Epidermal melanocyte (primary cell): ENCODE results near the gene MMAA.
"Not testable (repeated sequence)": the region's sequence is repeated elsewhere in the genome, so short reads cannot be mapped to it uniquely, and the experiment has no call there.

Experiments
- DNase-seq: peaks from one replicate; pipeline ENCODE4 v3.0.0; 2011; ENCODE audit warnings: low spot score; ENCODE audit not compliant: insufficient read length

The MMAA gene

DNA sequence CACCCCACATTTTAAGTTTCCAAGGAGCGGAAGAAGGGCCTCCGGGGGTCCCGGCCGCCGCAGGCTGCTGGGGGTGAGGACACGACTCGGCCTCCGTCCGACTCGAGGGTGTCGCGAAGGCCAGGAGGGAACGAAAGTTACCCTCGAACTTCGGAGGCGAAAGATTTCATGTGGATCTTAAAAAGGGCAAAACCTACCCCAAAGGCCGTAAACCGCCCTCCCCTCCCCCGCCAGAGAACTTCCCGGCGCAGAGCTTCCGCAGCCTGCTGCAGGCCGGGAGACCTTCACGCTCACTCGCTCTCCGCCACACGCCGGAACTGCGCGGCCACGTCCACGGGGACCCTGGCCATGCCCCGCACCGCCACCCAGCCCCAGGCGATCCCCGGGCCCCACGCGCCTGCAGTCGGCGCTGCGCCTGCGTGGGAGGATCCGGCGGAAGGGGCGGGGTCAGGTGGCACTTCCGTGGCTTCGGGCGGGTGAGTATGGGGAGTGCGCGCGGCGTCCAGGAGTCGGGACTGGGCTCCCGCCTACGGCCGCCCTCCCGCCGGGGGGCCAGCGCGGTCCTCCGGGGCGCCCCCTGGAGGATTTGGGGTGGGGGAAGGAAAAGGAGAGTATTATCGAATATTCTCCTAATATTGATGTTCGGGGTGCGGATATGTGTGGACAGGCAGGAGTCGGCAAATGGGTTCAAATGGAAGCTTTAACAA is at the start of gene MMAA:
Gene MMAA, plus strand, starts transcription at position 454 of the 707 bp plus-strand sequence. CDS start 19,755 bp downstream, outside the sequence.
- peak; percentile 90 for DNase-seq

GRCh38 chr4:145574546-145574945 is 44.6 kb upstream of the MMAA start:
- DNase-seq, result not testable (repeated sequence)

DNA sequence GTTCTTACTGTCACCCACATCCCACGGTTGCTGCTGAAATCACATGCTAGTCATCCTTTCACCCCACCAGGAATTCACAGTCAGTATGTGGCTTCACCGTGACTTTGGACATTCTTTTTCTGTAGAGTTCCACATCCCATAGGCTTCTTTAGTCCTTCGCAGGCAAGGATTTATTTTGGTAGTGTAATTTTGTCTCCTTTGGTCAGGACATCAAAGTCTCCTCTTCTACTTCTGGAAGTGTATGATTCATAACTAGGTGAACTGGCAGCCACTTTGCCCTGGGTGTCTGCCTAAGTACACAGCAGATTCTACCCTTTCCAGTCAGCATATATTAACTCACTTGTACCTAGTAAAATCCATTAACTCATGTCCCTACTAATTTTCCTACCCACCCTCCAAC is 38.3 kb upstream of the MMAA start:
- no peak for DNase-seq

GRCh38 chr4:145583191-145584055 is 35.8 kb upstream of the MMAA start:
- DNase-seq, result no peak

DNA sequence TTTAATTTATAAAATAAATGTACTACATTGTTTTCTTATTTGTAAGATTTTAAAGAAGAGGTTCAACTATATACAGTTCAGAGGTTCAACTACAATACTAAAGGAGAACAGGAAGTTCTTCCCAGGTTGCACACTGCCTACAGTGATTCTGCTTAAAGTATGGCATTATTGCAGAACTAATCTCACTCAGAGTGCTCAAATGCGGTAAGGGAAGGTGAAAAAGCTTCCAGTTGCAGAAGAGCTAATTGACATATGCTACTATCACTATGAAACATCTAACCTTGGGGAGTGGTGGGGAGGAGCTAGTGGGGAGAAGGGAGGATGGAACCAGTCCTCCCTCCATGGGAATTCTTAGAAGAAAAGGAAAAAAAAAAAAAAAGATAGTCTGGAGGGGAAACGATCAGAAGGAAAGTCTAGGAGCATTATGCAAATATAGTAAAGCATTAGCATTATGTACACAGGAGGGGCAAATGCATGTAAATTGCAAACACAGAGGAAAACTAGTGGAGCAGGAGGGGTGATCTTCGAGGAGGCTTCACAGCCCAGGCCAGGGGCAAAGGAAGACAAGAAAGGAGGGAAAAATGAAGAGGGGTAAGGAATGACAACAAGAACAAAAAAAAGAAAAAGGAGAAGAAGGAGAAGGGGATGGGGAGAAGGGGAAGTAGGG is 32.0 kb upstream of the MMAA start:
- no peak for DNase-seq

GRCh38 chr4:145589381-145589780 is 29.8 kb upstream of the MMAA start:
- not testable (repeated sequence) for DNase-seq

- DNase-seq, result no peak
Observed at GRCh38 chr4:145589916-145590702, 29.1 kb upstream of the MMAA start.

- DNase-seq, result no peak
Observed at GRCh38 chr4:145602129-145602760, 16.9 kb upstream of the MMAA start.

DNA sequence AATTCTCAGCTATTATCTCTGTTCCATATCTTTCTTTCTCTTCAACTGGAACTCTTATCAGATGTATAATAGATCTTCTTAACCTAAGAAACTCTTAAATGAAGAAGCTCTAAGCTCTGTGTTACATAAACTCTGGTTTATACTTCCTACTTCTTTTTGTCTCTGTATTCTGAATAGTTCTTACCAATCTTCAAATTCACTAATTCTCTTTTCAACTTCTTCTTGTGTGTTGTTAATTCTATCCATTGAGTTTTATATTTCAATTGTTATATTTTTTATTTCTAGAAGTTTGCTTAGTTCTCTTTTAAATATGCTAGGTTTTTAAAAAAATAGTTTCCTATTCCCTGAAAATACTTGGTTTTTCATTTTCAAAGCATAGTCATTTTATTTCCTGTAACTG is 13.2 kb upstream of the MMAA start:
- DNase-seq, result no peak

DNA sequence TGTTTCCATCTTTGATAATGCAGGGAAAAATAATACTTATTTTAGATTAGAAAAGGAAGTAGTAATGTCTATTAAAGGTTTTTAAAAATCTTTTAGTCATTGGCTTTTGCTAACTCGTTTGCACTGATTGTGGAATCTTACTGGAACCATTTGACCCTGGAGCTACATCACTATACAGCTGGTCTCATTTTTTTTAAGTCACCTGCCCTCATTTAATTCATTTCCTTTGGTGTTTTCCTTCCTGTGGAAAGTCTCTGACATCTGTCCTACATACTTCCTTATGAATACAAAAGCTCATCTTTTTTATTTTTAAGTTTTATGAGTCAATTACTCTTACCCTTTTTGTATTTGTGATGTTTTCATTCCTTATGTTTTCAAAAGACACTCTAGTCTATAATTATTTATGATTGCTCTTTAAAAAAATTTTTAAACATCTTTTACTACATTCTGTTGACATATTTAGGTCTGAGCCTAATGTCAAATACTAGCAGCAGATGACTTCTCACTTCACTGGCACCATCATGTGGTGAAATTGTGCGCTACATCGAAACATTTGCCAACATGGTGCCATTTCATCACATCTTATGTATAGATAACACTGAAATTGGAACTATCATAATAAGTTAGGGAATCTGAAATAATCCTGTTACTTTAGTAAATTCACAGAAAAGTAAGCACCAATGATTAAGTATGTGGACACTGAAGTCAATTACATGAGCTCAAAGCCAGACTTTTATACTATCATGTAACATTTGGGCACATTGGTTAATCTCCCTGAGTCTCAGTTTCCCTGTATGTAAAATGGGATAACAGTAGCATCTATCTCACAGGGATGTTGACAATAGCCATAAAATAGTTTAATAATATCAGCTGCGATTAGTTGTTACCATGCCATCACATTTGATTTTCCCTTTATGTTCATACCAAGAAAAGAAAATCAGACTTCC is 9.4 kb upstream of the MMAA start:
- DNase-seq, result peak; percentile 43

DNA sequence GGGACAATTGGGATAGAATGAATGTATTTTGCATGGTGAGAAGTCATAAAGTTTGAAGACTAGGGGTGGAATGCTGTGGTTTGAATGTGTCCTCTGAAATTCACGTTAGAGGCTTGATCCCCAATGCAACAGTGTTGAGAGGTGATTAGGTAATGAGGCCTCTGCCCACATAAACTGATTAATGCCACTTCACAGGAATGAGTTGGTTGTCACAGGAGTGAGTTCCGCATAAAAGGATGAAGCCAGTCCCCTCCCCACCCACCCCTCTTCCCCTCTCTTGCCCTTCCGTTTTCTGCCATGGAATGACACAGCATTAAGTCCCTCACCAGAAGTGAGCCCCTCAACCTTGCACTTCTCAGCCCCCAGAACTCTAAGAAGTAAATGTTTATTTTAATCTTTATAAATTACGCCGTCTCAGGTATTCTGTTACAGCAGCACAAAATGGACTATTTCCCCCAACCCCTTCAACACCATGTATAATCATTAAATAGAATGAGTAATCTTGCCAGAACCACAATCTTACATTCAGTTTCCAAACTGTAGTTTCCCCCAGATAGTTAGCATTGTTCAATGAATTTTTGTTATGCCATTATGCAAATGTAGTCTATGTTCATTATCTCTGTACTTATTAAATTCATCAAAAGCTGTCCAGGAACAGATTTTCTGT is 5.5 kb upstream of the MMAA start:
- no peak for DNase-seq

GRCh38 chr4:145614233-145614610 is 5.0 kb upstream of the MMAA start:
- no peak for DNase-seq

GRCh38 chr4:145618210-145618931 is 814 bp upstream of the MMAA start:
- no peak for DNase-seq

DNA sequence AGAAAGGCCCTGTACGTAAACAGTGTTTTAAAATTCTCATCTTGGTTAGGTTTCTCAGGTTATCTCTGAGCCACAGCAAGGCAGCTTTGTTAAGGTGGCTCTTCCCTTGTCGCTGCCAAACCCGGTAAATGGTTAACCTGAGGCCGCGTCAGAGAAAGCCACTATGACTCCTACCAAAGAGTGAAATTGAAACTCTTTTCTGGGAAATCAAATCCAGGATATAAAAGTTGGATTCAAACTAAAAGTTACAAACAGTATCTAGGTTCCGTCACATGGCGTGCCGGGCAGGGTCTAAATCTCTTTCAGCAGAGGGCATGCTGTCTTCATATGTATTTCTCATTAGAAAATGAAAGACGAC is 433 bp downstream of the MMAA start:
- no peak for DNase-seq

GRCh38 chr4:145622067-145622466 is 2.9 kb downstream of the MMAA start:
- not testable (repeated sequence) for DNase-seq

- DNase-seq, result no peak
Observed at GRCh38 chr4:145623831-145624230, 4.6 kb downstream of the MMAA start.

- no peak for DNase-seq
Observed at GRCh38 chr4:145625677-145626622, 6.8 kb downstream of the MMAA start.

DNA sequence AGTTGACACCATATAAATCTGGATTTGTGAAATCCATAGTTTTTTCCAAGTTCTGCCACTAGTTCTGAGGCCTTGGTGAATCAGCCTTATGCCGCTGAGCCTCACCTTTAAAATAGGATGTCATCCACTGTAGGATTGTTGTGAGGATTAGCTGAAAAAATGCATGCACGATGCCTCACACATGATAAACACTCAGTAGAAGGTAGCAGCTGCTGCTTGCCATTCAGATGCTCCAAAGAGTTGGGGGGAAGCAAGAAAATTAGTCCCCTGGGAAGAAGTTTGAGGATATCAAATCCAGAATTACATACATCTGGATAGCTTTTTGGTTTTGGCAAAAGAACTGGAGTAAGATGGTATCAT is 7.4 kb downstream of the MMAA start:
- no peak for DNase-seq
